ENCODE measurements around the gene SYNPO.

SYNPO gene

GRCh38 chr5:150674341-150674821 lies 33.9 kb downstream of the SYNPO start:
- H3K27ac ChIP-seq (ENCODE audit: low read depth, low read length) = no peak overlapping the region
- H3K27me3 ChIP-seq (ENCODE audit: control insufficient read depth, low read length) = peaks cover 30% of the 10 kb centered on the region
- H3K4me3 ChIP-seq (ENCODE audit: low read length) = no peak overlapping the region
- H3K4me1 ChIP-seq (ENCODE audit: control insufficient read depth, low read length) = no peaks in the 10 kb centered on the region
- TF ChIP-seq EZH2phosphoT487 (IDR thresholded peaks at IDR 0.05; ENCODE audit: borderline replicate concordance, low read length) (no peak), CTCF (IDR thresholded peaks at IDR 0.05; ENCODE audit: low read depth, low read length, poor library complexity, severe bottlenecking) (no peak)
- no peaks in the 10 kb centered on the region for H3K9me2 ChIP-seq (replicated peaks; ENCODE audit: control insufficient read depth, low read length)
- no peaks in the 10 kb centered on the region for H3F3A ChIP-seq (ENCODE audit: control insufficient read depth, insufficient read depth)
- no peaks in the 10 kb centered on the region for H3K79me2 ChIP-seq (ENCODE audit: control insufficient read depth, low read length)
- H3K4me2 ChIP-seq (ENCODE audit: low read length) = no peak overlapping the region
- no peaks in the 10 kb centered on the region for H3K36me3 ChIP-seq (ENCODE audit: control insufficient read depth, low read length)
- H3K9me3 ChIP-seq (ENCODE audit: control insufficient read depth, insufficient read depth, low read length) = no peaks in the 10 kb centered on the region
- no peaks in the 10 kb centered on the region for H4K20me1 ChIP-seq (ENCODE audit: control insufficient read depth, insufficient read depth, low read depth, low read length)

- Histone ChIP-seq H3K4me2 (ENCODE audit: low read length) (no peak overlapping the region), H3K27ac (ENCODE audit: low read depth, low read length) (no peak overlapping the region), H3F3A (ENCODE audit: control insufficient read depth, insufficient read depth) (no peaks in the 10 kb centered on the region), H3K27me3 (ENCODE audit: control insufficient read depth, low read length) (peaks cover 29% of the 10 kb centered on the region), H3K9me3 (ENCODE audit: control insufficient read depth, insufficient read depth, low read length) (no peaks in the 10 kb centered on the region), H3K4me3 (ENCODE audit: low read length) (no peak overlapping the region), H3K79me2 (ENCODE audit: control insufficient read depth, low read length) (no peaks in the 10 kb centered on the region), H3K9me2 (replicated peaks; ENCODE audit: control insufficient read depth, low read length) (no peaks in the 10 kb centered on the region), H4K20me1 (ENCODE audit: control insufficient read depth, insufficient read depth, low read depth, low read length) (no peaks in the 10 kb centered on the region), H3K4me1 (ENCODE audit: control insufficient read depth, low read length) (no peaks in the 10 kb centered on the region), H3K36me3 (ENCODE audit: control insufficient read depth, low read length) (no peaks in the 10 kb centered on the region)
- TF ChIP-seq EZH2phosphoT487 (IDR thresholded peaks at IDR 0.05; ENCODE audit: borderline replicate concordance, low read length) (no peak), CTCF (IDR thresholded peaks at IDR 0.05; ENCODE audit: low read depth, low read length, poor library complexity, severe bottlenecking) (no peak)
Observed at GRCh38 chr5:150675069-150675468, 34.6 kb downstream of the SYNPO start.

GRCh38 chr5:150676578-150676977 lies 36.1 kb downstream of the SYNPO start:
- Histone ChIP-seq H3F3A (ENCODE audit: control insufficient read depth, insufficient read depth) (no peaks in the 10 kb centered on the region), H3K4me3 (ENCODE audit: low read length) (no peak overlapping the region), H3K79me2 (ENCODE audit: control insufficient read depth, low read length) (no peaks in the 10 kb centered on the region), H3K4me1 (ENCODE audit: control insufficient read depth, low read length) (no peaks in the 10 kb centered on the region), H3K27ac (ENCODE audit: low read depth, low read length) (no peak overlapping the region), H4K20me1 (ENCODE audit: control insufficient read depth, insufficient read depth, low read depth, low read length) (no peaks in the 10 kb centered on the region), H3K36me3 (ENCODE audit: control insufficient read depth, low read length) (no peaks in the 10 kb centered on the region), H3K4me2 (ENCODE audit: low read length) (no peak overlapping the region), H3K27me3 (ENCODE audit: control insufficient read depth, low read length) (peaks cover 14% of the 10 kb centered on the region), H3K9me3 (ENCODE audit: control insufficient read depth, insufficient read depth, low read length) (no peaks in the 10 kb centered on the region), H3K9me2 (replicated peaks; ENCODE audit: control insufficient read depth, low read length) (no peaks in the 10 kb centered on the region)
- TF ChIP-seq EZH2phosphoT487 (IDR thresholded peaks at IDR 0.05; ENCODE audit: borderline replicate concordance, low read length) = no peak

GRCh38 chr5:150689120-150689519 lies 48.7 kb downstream of the SYNPO start:
- Histone ChIP-seq H3K4me3 (ENCODE audit: low read length) (no peak overlapping the region), H3K79me2 (ENCODE audit: control insufficient read depth, low read length) (no peaks in the 10 kb centered on the region), H3F3A (ENCODE audit: control insufficient read depth, insufficient read depth) (peaks cover 6% of the 10 kb centered on the region), H3K36me3 (ENCODE audit: control insufficient read depth, low read length) (peaks cover 36% of the 10 kb centered on the region), H3K9me3 (ENCODE audit: control insufficient read depth, insufficient read depth, low read length) (no peaks in the 10 kb centered on the region), H3K4me1 (ENCODE audit: control insufficient read depth, low read length) (no peaks in the 10 kb centered on the region), H3K9me2 (replicated peaks; ENCODE audit: control insufficient read depth, low read length) (no peaks in the 10 kb centered on the region), H4K20me1 (ENCODE audit: control insufficient read depth, insufficient read depth, low read depth, low read length) (no peaks in the 10 kb centered on the region), H3K27me3 (ENCODE audit: control insufficient read depth, low read length) (no peaks in the 10 kb centered on the region), H3K4me2 (ENCODE audit: low read length) (no peak overlapping the region), H3K27ac (ENCODE audit: low read depth, low read length) (no peak overlapping the region)
- TF ChIP-seq CTCF (IDR thresholded peaks at IDR 0.05; ENCODE audit: low read depth, low read length, poor library complexity, severe bottlenecking) (no peak), EZH2phosphoT487 (IDR thresholded peaks at IDR 0.05; ENCODE audit: borderline replicate concordance, low read length) (no peak)

Measured in DOHH2 (cell line).